Adrenal gland (tissue), 5 donors: Measurements from ENCODE around the gene POLR1A.

Source experiments
- CTCF ChIP-seq, 6 experiments: fragments of 450-650 bp in 4 of 6; fragments of 200-600 bp in 2 of 6; sonication (generic) in 1 of 6; IDR thresholded peaks; 1 replicate in 5 of 6; 2 replicates in 1 of 6; pipeline versions ENCODE4 v1.5.1 to v1.8.0; 2016 to 2021; ENCODE audit warnings: antibody characterized with exemption in 6 of 6, mild to moderate bottlenecking in 2 of 6, moderate library complexity in 1 of 6
- POLR2A ChIP-seq, 2 donors: fragments of 450-650 bp; IDR thresholded peaks; one replicate each; pipeline ENCODE4 v1.6.1; 2017; ENCODE audit warnings: antibody characterized with exemption in 2 of 2, mild to moderate bottlenecking in 2 of 2, moderate library complexity in 1 of 2
- donor health status: DM: no; HTN: no; CAD: no.

DNA sequence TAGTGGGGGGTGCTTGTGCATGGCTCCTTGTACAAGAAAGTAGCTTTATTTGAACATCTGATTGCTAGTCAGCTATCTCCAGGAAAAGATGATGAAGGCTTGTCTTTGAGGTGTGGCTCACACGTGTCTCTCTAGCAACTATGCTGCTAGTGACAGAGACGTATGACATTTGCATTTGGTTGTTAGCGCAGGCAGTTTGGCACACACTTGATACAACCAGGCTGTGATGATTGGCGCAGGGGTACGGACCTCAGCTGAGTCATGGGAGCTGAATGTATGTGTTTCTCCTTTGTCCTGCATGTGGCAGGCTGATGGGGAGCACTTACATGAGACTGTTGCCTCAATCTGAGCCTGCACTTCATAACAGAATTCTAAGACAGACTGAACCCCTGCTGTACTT lies 30.0 kb upstream of the POLR1A start:
- TF ChIP-seq CTCF (IDR thresholded peaks at IDR 0.05) (no peak), POLR2A (IDR thresholded peaks at IDR 0.05) (no peak)
